Stimulated activated CD8-positive, alpha-beta memory T cell treated with anti-CD3 and anti-CD28 coated beads, Interleukin-4, amount 100 ng/mL, for 24 hours (primary cell): Measurements from ENCODE around the gene SAP30L.
A peak's percentile ranks its signal among the peaks of the same experiment; 100 is the strongest.

ENCODE experiments used
- DNase-seq: peaks from one replicate; pipeline ENCODE4 v3.0.0-alpha.2; 2020; ENCODE audit warnings: low read depth

Gene SAP30L

GRCh38 chr5:154465169-154465568 is 19.4 kb downstream of the SAP30L start:
- no peak for DNase-seq

- DNase-seq, result no peak
Measured at GRCh38 chr5:154466147-154466546, 20.4 kb downstream of the SAP30L start.

GRCh38 chr5:154466671-154467070 is 20.9 kb downstream of the SAP30L start:
- no peak for DNase-seq

- DNase-seq, result peak; percentile 66
Measured at GRCh38 chr5:154467655-154468354, 22.0 kb downstream of the SAP30L start.

- no peak for DNase-seq
Measured at GRCh38 chr5:154470137-154470536, 24.3 kb downstream of the SAP30L start.

GRCh38 chr5:154470947-154471870 is 25.4 kb downstream of the SAP30L start:
- no peak for DNase-seq

GRCh38 chr5:154472871-154473580 is 27.2 kb downstream of the SAP30L start:
- DNase-seq, result no peak

- DNase-seq, result no peak
Measured at GRCh38 chr5:154473581-154474283, 27.9 kb downstream of the SAP30L start.

GRCh38 chr5:154474396-154475334 is 28.9 kb downstream of the SAP30L start:
- DNase-seq, result no peak

GRCh38 chr5:154475591-154476353 is 30.0 kb downstream of the SAP30L start:
- no peak for DNase-seq

- DNase-seq, result no peak
Measured at GRCh38 chr5:154476354-154477205, 30.8 kb downstream of the SAP30L start.

- DNase-seq, result no peak
Measured at GRCh38 chr5:154477382-154478223, 31.8 kb downstream of the SAP30L start.

GRCh38 chr5:154478224-154478565 is 32.4 kb downstream of the SAP30L start, which contains the start of gene HAND1:
HAND1 (minus strand) TSS chr5:154478227; CDS start chr5:154478008, 219 bp downstream.
- no peak for DNase-seq

GRCh38 chr5:154478752-154479159 is 33.0 kb downstream of the SAP30L start:
- DNase-seq, result no peak

GRCh38 chr5:154479160-154479943 is 33.6 kb downstream of the SAP30L start:
- no peak for DNase-seq

- DNase-seq, result no peak
Measured at GRCh38 chr5:154479944-154480750, 34.4 kb downstream of the SAP30L start.
